GM12801 (cell line): ENCODE results near the gene USP49.

ENCODE experiments used
- TF ChIP-seq, protein P1 (sequence below): IDR thresholded peaks from one replicate; pipeline ENCODE4 v1.5.1; 2011; ENCODE audit warnings: control low read depth; ENCODE audit not compliant: insufficient read length; ENCODE audit errors: extremely low read depth

USP49 gene

DNA sequence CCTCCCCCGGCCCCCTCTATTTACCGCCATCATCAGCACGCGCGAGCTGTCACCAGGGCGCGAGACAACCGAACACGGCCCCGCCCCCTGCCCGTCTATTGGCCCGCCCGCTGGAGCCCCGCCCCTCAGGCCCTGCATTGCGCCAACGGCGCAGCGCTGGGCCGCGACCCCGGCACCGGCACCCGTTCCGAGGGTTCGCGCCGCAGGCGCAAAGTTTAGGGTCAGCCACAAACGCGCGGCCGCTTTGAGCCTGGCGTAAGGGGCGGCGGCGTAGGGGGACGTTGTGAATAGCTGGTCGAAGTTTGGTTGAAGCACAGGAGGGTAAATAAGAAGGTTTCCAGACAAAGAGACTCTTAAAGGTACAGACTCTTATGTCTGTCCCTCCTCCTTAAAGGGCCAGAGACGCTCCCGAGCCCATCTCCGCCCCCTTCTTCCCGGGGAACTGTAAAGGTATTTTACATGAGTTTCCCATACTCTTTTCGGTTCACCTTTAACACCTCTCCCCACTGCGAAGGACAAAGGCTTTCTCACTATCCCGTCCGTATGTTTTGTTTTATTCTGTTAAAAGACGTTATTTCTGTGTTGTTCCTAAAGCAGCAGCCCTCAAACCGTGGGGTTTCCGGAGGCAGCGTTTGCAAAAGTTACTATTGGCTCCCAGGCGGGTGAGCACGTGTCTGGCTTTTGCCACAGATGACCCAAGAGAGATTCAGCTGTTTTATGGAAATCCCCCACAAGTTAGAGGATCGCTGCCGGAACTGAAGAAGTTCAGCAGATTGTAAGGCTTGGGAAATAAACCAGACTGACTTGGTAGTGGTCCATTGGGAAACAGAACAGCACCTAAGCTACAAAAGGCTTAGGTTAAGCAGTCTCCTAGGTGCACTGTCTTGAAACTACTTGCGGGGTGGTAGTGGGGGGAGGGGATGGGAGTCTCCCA, at the start of gene USP49:
TSS of gene USP49 (minus strand) at position 76 of the 934 bp plus-strand sequence. CDS start 88,392 bp downstream, outside the sequence.
- TF ChIP-seq, protein P1, sequence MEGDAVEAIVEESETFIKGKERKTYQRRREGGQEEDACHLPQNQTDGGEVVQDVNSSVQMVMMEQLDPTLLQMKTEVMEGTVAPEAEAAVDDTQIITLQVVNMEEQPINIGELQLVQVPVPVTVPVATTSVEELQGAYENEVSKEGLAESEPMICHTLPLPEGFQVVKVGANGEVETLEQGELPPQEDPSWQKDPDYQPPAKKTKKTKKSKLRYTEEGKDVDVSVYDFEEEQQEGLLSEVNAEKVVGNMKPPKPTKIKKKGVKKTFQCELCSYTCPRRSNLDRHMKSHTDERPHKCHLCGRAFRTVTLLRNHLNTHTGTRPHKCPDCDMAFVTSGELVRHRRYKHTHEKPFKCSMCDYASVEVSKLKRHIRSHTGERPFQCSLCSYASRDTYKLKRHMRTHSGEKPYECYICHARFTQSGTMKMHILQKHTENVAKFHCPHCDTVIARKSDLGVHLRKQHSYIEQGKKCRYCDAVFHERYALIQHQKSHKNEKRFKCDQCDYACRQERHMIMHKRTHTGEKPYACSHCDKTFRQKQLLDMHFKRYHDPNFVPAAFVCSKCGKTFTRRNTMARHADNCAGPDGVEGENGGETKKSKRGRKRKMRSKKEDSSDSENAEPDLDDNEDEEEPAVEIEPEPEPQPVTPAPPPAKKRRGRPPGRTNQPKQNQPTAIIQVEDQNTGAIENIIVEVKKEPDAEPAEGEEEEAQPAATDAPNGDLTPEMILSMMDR = no peak

DNA sequence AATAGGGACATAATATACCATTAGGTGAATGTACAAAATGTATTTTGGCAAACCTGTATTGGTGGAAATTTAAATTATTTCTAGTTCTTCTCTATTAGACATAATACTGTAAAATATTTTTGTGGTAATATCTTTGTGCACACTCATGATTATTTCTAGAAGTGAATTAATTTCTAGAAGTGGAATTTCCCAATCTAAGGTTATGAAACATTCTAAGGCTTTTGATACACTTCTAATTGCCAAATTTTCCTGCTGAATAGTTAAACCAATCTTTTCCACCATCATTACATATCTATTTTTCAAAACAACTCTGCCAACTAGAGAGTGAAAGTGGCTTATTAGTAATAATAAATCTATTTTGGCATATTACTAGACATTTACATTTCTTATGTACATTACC, 48.3 kb upstream of the USP49 start:
- TF ChIP-seq, protein P1 = no peak

DNA sequence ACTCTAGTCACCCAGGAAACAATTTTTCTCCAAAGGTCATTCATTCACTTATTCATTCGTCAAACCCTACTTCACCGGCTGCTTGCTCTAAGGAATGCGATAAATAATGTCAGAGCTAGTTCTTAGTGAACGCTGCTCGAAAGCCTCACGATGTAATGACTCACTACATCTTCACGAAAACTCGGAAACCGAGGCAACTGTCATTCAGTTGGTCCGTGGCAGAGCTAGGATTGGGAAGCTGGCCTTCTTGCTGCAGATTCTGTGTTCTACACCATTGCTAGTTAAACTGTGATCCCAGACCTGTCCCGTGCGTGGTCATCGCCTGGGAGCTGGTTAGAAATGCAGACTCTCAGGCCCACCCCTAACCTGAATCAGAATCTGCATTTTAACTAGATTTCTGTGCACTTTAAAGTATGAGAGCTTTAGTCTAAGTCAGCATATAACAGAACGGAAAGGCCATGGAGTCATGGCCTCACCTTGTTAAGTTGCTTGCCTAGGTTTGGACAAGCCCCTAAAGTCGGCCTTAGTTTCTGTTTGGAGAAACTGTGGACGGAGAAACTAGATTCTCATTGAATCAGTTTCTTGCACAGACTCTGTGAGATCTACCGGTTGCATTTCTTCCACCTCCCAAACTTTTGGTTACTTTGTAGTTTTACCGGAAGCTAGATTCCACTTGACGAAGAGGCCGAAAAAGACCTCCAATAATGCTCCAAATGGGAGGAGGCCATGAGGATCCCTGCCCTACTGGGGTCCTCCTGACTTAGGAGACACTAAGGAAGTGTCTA, 47.1 kb upstream of the USP49 start:
- TF ChIP-seq, protein P1 = no peak

DNA sequence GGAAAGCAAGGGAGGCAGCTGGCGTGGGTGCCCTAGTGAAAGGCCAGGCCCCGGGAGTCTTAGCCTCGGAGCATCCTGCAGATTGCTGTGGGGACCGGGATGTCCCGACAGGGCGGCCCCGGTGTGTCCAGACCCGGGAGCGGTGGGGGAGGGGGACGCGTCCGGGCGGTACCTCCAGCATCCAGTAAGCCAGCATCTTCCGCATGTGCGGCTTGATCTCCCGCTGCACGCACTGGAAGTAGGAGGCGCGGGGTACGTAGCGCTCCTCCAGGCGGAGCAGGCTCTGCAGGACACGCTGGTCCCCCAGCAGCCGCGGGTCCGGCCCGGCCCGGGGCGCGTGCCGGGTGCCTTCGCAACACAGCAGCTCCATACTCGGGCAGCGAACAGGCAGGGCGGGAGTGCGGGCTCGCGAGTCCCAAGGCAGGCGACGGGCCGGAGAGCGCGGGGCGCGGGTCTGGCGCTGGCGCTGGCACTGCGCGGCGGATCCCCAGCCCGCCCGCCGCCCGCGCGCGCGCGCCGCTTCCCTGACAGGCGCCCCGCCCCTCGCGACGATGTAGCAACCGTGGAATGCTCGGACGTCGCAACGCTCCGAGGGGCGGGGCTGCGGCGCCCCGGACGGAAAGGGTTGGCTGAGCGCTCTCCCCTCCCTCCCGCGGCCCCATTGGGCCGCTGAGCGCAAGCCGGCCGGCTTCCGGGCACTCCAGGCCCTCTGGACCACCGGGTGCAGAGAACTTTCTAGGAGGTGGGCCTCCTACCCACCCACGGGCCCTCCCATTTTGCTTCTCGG, 46.3 kb upstream of the USP49 start, which contains the start of gene CCND3:
TSS of gene CCND3 (minus strand) at position 529 of the 787 bp plus-strand sequence. CDS start at position 370, 159 bp downstream.
- TF ChIP-seq, protein P1 = no peak

DNA sequence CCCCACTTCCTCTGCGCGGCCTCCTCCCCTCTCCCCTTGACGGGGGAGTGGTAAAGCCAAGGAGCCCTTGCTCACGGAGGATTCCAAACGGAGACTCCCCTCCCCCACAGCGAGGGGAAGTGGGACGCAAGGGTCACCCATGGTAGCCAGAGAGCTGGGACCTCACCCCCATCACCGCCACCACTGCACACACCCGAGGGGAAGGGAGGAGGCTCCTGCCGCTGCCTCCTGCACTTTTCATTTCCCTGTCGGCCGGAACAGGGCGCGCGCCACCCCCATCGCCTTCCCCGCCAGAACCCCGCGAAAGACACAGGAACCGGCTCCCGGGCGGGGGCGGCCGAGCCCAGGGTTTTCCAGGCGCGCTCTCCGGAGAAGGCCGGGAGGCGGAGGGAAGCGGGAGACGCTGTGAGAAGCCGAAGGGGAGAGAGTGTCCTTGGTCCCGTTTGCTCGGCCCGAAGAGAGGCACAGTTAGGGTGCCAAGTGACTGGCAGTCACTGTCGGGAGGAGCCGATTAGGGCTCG, 45.6 kb upstream of the USP49 start:
- TF ChIP-seq, protein P1 = no peak

DNA sequence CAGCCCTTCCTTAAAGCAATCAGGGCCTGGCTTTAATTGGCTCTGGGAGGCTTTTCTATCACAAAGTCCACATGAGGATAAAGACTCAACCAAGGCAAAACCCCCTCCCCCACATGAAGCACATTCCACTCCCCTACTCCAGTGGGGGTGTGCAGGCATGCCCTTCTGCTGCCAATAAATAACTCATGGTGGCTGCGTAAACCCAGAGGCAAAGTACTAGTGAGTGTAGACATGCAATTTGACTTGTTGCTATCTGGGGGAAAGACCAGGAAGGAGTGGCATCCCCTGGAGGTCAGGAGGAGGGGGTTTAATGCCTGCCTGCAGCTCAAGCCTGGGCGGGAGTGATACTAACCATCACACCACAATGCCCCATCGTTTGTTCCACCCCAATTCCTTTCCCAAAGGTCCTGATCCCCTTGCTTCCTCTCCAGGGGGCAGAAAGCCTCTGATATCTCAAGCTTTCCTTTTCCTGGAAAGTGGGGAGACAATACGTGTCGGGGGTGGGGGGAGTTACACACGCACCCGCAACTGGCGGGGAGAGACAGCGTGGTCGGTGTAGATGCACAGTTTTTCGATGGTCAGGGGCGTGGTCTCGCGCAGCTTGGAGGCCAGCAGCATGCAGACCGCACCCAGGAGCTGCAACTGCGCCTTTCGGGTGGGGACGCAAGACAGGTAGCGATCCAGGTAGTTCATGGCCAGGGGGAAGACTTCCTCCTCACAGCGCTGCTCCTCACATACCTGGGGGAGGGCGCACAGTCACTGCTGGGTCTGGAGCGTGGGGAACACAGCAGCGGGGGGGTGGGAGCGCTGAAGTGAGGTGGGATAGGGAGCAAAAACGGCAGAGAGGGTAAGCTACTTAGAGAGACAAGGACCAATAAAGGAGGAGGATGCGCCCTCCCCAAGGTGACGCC, 44.9 kb upstream of the USP49 start:
- TF ChIP-seq, protein P1 = no peak
